Activated T-helper 1 cell treated with anti-CD3 and anti-CD28 coated beads, Interleukin-2, amount 50 U/mL, for 16 hours (primary cell): ENCODE data around the gene CPS1.

ENCODE experiments used
- DNase-seq, 2 donors: peaks; one replicate each; pipeline ENCODE4 v3.0.0-alpha.2; 2020; ENCODE audit warnings: low read depth in 1 of 2, low spot score in 1 of 2

CPS1 gene

DNA sequence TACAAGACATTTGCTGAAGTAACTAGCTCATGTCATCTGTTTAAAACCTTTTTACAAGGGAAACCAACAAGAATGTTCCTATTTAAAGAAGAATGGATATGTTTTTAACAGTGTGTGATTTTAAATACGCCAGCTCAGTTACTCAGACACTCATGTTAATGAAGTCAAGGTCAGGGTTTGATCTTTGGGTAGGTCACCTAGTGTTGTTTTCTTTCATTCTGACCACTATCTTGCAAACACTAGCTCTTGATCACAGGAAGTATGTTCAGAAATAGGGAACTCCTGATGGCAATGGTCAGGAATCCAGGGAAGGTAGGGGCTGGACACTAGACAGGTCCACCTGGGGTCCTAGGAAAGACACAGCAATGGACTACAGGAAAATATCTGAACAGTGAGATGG lies 116.7 kb downstream of the CPS1 start:
- no peak for DNase-seq

DNA sequence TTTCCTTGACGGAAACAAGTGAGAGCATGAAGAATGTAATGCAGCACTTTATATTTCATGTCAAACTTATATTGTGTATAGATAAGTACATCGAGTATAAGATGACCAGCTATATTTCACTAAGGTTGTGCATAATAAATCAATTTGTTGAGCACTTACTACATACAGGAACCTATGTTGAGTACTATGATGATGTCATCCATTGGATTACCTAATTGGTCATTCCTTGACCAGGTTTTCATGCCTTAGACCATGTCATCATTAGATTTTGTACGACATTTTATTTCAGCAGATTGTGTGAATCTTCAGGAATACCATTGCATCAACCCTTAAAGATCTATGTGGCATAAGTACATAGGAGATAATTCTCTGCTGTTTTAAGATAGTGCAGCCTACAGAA lies 119.7 kb downstream of the CPS1 start:
- DNase-seq, result no peak

DNA sequence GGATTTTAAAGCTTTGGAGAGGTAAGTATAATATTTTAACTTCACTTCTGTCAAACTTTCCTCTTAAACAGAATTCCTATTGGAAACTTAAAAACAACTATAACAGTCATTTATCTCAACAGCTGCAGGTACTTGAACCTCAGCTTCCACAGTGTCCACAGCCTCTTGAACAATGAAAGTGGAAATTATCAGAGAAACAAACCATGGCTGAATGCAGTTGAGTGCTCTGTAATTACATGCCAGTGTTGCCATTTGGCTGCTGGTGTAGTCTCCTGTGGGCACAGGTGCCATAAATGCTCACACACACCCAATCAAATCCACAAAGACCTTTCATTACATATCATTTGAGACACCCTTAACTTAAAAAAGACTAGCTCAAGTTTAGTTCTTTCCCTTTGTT lies 125.1 kb downstream of the CPS1 start:
- DNase-seq, result no peak

DNA sequence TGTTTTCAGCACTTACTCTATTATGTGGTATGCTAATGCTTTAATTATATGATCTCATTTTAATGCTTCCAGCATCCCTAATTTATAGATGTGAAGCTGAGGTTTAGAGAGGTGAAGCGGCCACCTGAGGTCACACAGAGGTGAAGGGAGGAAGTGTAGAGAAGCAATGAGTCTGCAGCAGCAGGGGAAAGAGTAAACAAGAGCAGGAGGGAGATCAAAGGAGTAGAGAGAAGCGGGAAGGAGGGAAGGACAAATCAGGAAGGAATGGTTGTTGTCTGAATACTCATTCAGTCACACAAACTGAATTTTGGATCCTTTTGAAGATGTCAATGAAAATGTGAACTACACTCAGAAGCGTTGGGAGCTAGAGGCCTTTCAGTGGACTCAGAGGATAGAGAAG lies 130.0 kb downstream of the CPS1 start:
- no peak for DNase-seq

DNA sequence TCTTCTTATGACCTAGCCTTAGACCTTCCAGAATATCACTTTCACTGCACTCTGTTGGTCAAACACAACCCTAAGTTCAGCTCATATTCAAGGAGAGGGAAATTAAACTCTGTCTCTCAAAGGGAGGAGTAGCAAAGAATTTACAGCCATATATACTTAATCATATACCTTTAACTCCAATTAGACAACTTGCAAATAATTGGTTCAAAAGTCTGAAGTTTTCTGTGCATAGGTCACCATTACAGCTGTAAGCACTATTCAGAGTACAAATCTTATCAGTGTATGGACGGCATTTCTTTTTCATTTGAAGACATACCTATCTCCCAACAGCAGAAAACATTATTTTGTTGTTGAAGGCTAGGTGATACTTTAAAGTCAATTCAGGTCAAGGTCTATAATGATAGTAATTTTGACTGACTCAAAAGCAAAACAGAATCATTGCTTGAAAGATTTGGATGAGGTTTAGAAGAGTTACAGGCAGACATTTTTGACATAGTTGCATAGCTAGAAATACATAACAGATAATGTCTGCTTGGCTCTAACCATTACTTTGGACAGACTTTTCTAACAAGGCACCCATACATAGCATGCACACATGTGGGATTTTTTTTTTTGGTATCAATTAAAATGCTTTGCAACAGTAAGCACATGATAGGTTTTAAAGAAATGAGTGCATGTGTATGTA lies 131.5 kb downstream of the CPS1 start:
- DNase-seq, result no peak

DNA sequence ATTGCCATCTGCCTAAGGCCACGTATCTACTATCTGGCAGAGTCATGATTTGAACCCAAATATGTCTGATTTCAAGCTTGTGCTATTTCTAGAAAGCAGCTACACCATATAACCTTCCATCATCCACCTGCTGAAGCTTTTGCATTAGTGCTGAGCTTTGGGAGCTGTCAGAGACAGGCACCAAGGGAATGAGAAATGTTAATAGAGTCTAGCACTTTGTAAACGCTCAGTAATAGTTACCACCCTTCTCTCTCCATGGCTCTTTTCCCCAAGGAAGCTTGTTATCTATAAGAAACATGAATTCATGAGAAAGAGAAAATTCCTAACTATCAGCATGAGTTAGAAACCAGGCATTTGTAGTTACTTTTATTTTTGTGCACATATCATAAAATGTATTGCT lies 151.5 kb downstream of the CPS1 start:
- DNase-seq, result no peak

DNA sequence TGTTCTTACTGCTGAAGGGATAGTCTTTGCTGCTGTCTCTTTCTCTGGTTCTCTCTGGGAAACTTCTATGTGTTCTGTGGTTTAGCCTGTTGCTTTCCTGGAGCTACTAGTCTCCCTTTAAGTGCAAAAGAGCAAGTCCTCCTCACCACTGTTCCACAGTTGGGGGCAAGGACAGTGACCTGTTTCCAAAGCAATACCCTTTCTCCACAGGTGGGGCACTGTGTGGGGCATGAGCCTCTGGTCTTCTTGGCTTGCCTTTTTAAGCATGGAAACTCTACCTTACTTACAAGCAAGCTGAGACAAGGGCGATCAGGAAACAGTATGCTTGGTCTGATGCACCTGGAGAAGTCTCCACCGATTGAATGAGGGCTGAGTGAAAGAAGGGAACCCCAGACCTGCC lies 156.7 kb downstream of the CPS1 start:
- DNase-seq, result no peak

DNA sequence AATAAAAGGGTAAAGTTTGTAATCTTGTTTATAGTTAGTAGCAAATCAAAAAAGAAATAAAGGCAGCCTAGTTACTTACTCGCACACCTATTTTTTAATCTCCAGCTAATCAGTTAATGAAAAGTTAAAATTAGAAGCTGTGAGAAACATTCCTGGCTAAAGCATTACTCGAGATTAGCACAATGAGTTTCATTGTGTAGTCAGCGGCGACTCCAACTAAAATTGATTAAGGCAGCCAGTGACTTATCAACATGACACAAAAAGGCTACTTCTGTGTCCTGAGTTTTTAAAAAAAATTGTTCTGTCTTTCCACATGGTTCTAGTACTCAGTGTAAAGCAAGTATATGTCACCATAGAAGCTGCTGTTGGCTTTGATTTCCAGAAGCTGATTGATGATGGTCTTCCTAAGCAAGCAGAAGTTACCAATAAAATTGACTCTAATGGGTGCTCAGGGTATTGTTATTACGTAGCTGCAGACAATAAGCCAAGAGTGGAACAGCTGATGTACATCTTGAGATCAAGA lies 159.2 kb downstream of the CPS1 start:
- DNase-seq, result no peak

DNA sequence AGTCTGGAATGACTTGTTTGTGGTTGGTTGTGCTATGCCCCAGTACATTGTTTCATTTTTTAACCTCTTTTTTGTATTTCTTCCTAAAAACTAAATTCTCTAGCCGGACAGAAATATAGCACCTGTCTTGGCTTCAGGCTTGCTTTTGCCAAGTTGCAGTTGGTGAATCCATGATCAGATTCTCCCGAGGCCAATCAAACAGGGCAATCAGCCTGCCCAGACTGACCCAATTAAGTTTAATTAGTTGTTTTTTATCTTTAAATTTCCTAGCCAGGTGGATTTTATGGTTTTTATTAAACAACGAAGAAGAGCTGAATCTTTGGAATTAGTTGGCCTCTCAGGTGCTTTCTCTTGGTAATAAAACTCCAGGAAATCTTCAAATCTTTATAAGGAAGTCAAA lies 162.1 kb downstream of the CPS1 start:
- DNase-seq, result no peak

DNA sequence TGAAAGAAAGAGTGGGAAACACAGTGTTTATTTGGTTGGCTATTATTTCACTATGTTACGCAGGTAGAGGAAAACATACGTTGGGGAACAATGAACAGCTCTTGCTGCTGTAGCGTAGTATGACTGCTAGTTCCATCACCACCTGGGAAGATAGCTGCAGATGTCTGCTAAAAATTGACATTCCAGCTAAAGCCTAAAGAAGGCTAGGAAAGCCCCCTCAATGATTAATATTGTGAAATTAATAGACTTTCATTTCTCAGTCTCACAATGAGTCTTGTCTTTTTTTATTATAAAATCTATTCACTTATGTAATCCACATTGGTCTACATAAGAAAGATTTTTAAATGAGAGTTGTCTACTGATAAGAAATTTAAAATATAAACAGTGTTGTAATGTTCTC lies 165.7 kb downstream of the CPS1 start:
- DNase-seq, result no peak

DNA sequence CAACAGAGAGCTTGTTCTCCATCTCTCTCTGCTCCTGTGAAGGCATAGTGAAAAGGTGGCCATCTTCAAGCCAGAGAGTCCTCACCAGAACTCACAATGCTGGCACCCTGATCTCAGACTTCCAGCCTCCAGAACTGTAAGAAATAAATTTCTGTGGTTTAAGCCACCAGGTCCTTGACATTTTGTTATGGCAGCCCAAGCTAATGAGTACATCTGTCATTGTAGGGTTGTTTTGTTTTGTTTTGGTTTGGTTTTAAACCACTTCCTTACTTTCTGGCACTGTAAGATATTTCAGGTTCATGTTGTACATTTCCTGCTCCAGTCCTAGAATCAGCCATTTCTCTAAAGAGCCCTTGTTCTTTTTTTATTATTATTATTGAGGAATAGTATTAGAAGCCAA lies 171.2 kb downstream of the CPS1 start:
- no peak for DNase-seq
